Loucy (cell line): Measurements from ENCODE around the gene STX1A.

Source experiments
- CTCF ChIP-seq: fragments of 200-600 bp; sonication (generic); conservative IDR thresholded peaks from 2 replicates; pipeline ENCODE4 v1.5.1; 2014; ENCODE audit warnings: mild to moderate bottlenecking, antibody characterized with exemption, low read length
- EZH2phosphoT487 ChIP-seq: fragments of 200-600 bp; IDR thresholded peaks from 2 replicates; pipeline ENCODE4 v1.6.1; 2018; ENCODE audit warnings: antibody characterized with exemption, mild to moderate bottlenecking, moderate library complexity, borderline replicate concordance

- TF ChIP-seq CTCF = no peak
- TF ChIP-seq EZH2phosphoT487 = no peak
These were observed 69.9 kb downstream of the STX1A start for GRCh38 chr7:73649576-73649975.
